Measurements from ENCODE around the gene CPA4.

Gene CPA4

GRCh38 chr7:130364451-130364850, 71.5 kb downstream of the CPA4 start:
- no peak for DNase-seq (ENCODE audit: low read depth)

- no peak for DNase-seq (ENCODE audit: low read depth)
These were observed 72.1 kb downstream of the CPA4 start for GRCh38 chr7:130365088-130365487.

GRCh38 chr7:130365511-130366441, 72.8 kb downstream of the CPA4 start:
- peak; percentile 98 for DNase-seq (ENCODE audit: low read depth)

- DNase-seq (ENCODE audit: low read depth) = no peak
These were observed 73.6 kb downstream of the CPA4 start for GRCh38 chr7:130366564-130366963.

- no peak for DNase-seq (ENCODE audit: low read depth)
These were observed 74.3 kb downstream of the CPA4 start for GRCh38 chr7:130367088-130367755.

GRCh38 chr7:130367836-130368746, 75.1 kb downstream of the CPA4 start:
- no peak for DNase-seq (ENCODE audit: low read depth)

- peak; percentile 94 for DNase-seq (ENCODE audit: low read depth)
These were observed 76.2 kb downstream of the CPA4 start for GRCh38 chr7:130369110-130369711.

- DNase-seq (ENCODE audit: low read depth) = no peak
These were observed 77.0 kb downstream of the CPA4 start for GRCh38 chr7:130369831-130370550.

- peak; percentile 46 for DNase-seq (ENCODE audit: low read depth)
These were observed 78.1 kb downstream of the CPA4 start for GRCh38 chr7:130371046-130371445.

- DNase-seq (ENCODE audit: low read depth) = no peak
These were observed 79.6 kb downstream of the CPA4 start for GRCh38 chr7:130372402-130373165.
